Left renal pelvis (tissue), 4 donors: Measurements from ENCODE around the gene SDK2. TPM values are rescaled to one million over a fixed set of nuclear protein-coding genes. Genes with fewer than 3 reads are reported as not detected.
A peak's percentile ranks its signal among the peaks of the same experiment; 100 is the strongest.

ENCODE experiments used
- DNase-seq, 4 donors: peaks; one replicate each; pipeline ENCODE4 v3.0.0-alpha.2; 2013; ENCODE audit warnings: low read depth in 4 of 4, low spot score in 3 of 4
- polyA plus RNA-seq, 4 donors: library from polyadenylated mRNA; unstranded; fragments of 120-200 nt; gene quantifications; one replicate each; pipeline ENCODE4 v1.2.1, GENCODE V29; 2013; ENCODE audit not compliant: insufficient read length in 4 of 4

Gene SDK2
- polyA plus RNA-seq, 4 donors = 6.8 to 9.6 (median 9.3) TPM

- DNase-seq = no peak
Observed at GRCh38 chr17:73591296-73592078, 52.8 kb downstream of the SDK2 start.

GRCh38 chr17:73589363-73589980 is 54.8 kb downstream of the SDK2 start:
- DNase-seq = no peak

- DNase-seq = no peak
Observed at GRCh38 chr17:73588891-73589290, 55.4 kb downstream of the SDK2 start.

GRCh38 chr17:73588301-73588846 is 55.9 kb downstream of the SDK2 start:
- no peak for DNase-seq

- no peak for DNase-seq
Observed at GRCh38 chr17:73586921-73587602, 57.2 kb downstream of the SDK2 start.

- DNase-seq = peak in 3 of 4 donors; percentile 52 to 80 (median 60)
Observed at GRCh38 chr17:73586275-73586832, 57.9 kb downstream of the SDK2 start.

- DNase-seq = no peak
Observed at GRCh38 chr17:73585583-73585982, 58.7 kb downstream of the SDK2 start.

GRCh38 chr17:73584987-73585386 is 59.3 kb downstream of the SDK2 start:
- DNase-seq = no peak

GRCh38 chr17:73584049-73584448 is 60.2 kb downstream of the SDK2 start:
- DNase-seq = no peak

GRCh38 chr17:73582821-73583220 is 61.4 kb downstream of the SDK2 start:
- no peak for DNase-seq

- DNase-seq = no peak
Observed at GRCh38 chr17:73582359-73582758, 61.9 kb downstream of the SDK2 start.

- no peak for DNase-seq
Observed at GRCh38 chr17:73581379-73581778, 62.9 kb downstream of the SDK2 start.

- no peak for DNase-seq
Observed at GRCh38 chr17:73580073-73580710, 64.1 kb downstream of the SDK2 start.

- DNase-seq = no peak
Observed at GRCh38 chr17:73576556-73577098, 67.6 kb downstream of the SDK2 start.

GRCh38 chr17:73575470-73576221 is 68.6 kb downstream of the SDK2 start:
- no peak for DNase-seq

GRCh38 chr17:73571511-73572130 is 72.6 kb downstream of the SDK2 start:
- DNase-seq = no peak

GRCh38 chr17:73569762-73570319 is 74.4 kb downstream of the SDK2 start:
- DNase-seq = no peak

- no peak for DNase-seq
Observed at GRCh38 chr17:73568934-73569333, 75.3 kb downstream of the SDK2 start.
